ENCODE data around the gene EGLN1.

DNA sequence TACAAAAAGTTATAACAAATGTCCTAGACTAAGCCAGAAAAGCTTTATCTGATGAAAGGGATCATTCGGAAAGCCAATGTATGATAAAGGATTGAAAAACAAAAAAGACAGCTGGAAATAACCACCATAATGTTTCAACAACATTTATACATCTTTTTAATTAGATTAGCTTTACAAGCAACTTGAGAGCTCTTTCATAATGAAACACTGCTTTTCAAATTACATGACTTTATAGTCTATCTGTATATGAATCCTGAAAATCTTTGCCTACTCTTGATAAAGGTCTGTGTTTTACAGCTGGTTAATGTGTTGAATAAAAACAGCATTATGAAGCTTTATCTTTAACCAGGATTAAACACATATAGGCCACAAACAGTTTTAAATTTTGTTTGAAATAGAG lies 58.5 kb downstream of the EGLN1 start:
- TF ChIP-seq CTCF (IDR thresholded peaks at IDR 0.05; ENCODE audit: low read depth, low read length) (no peak), POLR2A (IDR thresholded peaks at IDR 0.05; ENCODE audit: extremely low read depth, insufficient read length) (no peak), MAX (IDR thresholded peaks at IDR 0.05; ENCODE audit: low read depth, low read length) (no peak), MYC (IDR thresholded peaks at IDR 0.05; ENCODE audit: low read depth, low read length) (no peak)
